ENCODE results near the gene ARAP2.

GRCh38 chr4:36042122-36042970 is 202.0 kb downstream of the ARAP2 start:
- TF ChIP-seq CTCF (IDR thresholded peaks at IDR 0.05; ENCODE audit: low read depth, low read length, poor library complexity, severe bottlenecking) (no peak), EZH2phosphoT487 (IDR thresholded peaks at IDR 0.05; ENCODE audit: borderline replicate concordance, low read length) (no peak)
